CD14-positive monocyte (primary cell): ENCODE measurements around the gene IFFO2. TPM values are rescaled to one million over a fixed set of nuclear protein-coding genes. Genes with fewer than 3 reads are reported as not detected.

ENCODE experiments used
- DNase-seq, 3 donors: peaks; one replicate each; pipeline ENCODE4 v3.0.0-alpha.2; 2011 to 2022
- H2AFZ ChIP-seq: 2 replicates; pipeline ENCODE4 v1.6.0; 2012; ENCODE audit warnings: mild to moderate bottlenecking, low read depth, low read length, inconsistent platforms; ENCODE audit not compliant: insufficient read depth, poor library complexity, severe bottlenecking
- H3K27ac ChIP-seq, 2 donors: 1 replicate in 1 of 2; 2 replicates in 1 of 2; pipeline ENCODE4 v1.5.1; 2012 to 2013; ENCODE audit warnings: low read length in 2 of 2, control low read depth in 1 of 2, inconsistent platforms in 1 of 2, low read depth in 1 of 2, mild to moderate bottlenecking in 1 of 2
- H3K27me3 ChIP-seq, 2 donors: one replicate each; pipeline versions ENCODE4 v1.6.0 to v1.6.1; 2011 to 2013; ENCODE audit warnings: low read length in 2 of 2; ENCODE audit not compliant: control insufficient read depth in 2 of 2, insufficient read depth in 2 of 2
- H3K36me3 ChIP-seq, 2 donors: replicated peaks in 1 of 2; 1 replicate in 1 of 2; 2 replicates in 1 of 2; pipeline versions ENCODE4 v1.5.1 to v1.6.1; 2012 to 2013; ENCODE audit warnings: low read length in 2 of 2, control low read depth in 1 of 2, inconsistent platforms in 1 of 2, mild to moderate bottlenecking in 1 of 2; ENCODE audit not compliant: insufficient read depth in 2 of 2, control insufficient read depth in 1 of 2
- H3K4me1 ChIP-seq, 2 donors: 1 replicate in 1 of 2; 2 replicates in 1 of 2; pipeline versions ENCODE4 v1.5.1 to v1.6.1; 2012 to 2013; ENCODE audit warnings: low read length in 2 of 2, control low read depth in 1 of 2, inconsistent platforms in 1 of 2, mild to moderate bottlenecking in 1 of 2, moderate library complexity in 1 of 2; ENCODE audit not compliant: insufficient read depth in 2 of 2, control insufficient read depth in 1 of 2
- H3K4me2 ChIP-seq: replicated peaks from 2 replicates; pipeline ENCODE3; 2012; ENCODE audit warnings: low read length, moderate library complexity, mild to moderate bottlenecking; ENCODE audit not compliant: poor library complexity, severe bottlenecking; ENCODE audit errors: extremely low read depth
- H3K4me3 ChIP-seq, 3 experiments: fragments of 200-600 bp in 1 of 3; sonication (generic) in 1 of 3; replicated peaks in 1 of 3; 1 replicate in 2 of 3; 2 replicates in 1 of 3; pipeline ENCODE4 v1.5.1; 2011 to 2013; ENCODE audit warnings: low read length in 3 of 3, mild to moderate bottlenecking in 3 of 3, control low read depth in 2 of 3, low read depth in 2 of 3, inconsistent platforms in 1 of 3, moderate library complexity in 1 of 3
- H3K79me2 ChIP-seq: 2 replicates; pipeline ENCODE4 v1.6.0; 2012; ENCODE audit warnings: mild to moderate bottlenecking, control low read depth, inconsistent platforms, low read length, moderate library complexity; ENCODE audit not compliant: insufficient read depth
- H3K9ac ChIP-seq: 2 replicates; pipeline ENCODE4 v1.6.0; 2017; ENCODE audit warnings: low read length, mild to moderate bottlenecking; ENCODE audit not compliant: insufficient read depth, poor library complexity, severe bottlenecking
- H3K9me3 ChIP-seq, 2 donors: replicated peaks in 1 of 2; 1 replicate in 1 of 2; 2 replicates in 1 of 2; pipeline versions ENCODE4 v1.5.1 to v1.6.1; 2012 to 2013; ENCODE audit warnings: low read length in 2 of 2, control low read depth in 1 of 2; ENCODE audit not compliant: control insufficient read depth in 1 of 2, insufficient read depth in 1 of 2
- H4K20me1 ChIP-seq: 2 replicates; pipeline ENCODE4 v1.6.0; 2012; ENCODE audit warnings: mild to moderate bottlenecking, low read length, control low read depth, moderate library complexity; ENCODE audit not compliant: insufficient read depth
- H3K27ac Mint-ChIP-seq, 7 donors: one replicate each; pipeline ENCODE4 v1.8.0; 2020; ENCODE audit warnings: mild to moderate bottlenecking in 7 of 7, mixed read lengths in 7 of 7, moderate library complexity in 6 of 7, inconsistent platforms in 2 of 7
- H3K27me3 Mint-ChIP-seq, 3 donors: one replicate each; pipeline ENCODE4 v1.8.0; 2021 to 2022; ENCODE audit warnings: low read depth in 3 of 3, mild to moderate bottlenecking in 3 of 3, mixed read lengths in 3 of 3, moderate library complexity in 3 of 3, inconsistent platforms in 1 of 3
- H3K36me3 Mint-ChIP-seq, 2 donors: one replicate each; pipeline ENCODE4 v1.8.0; 2020; ENCODE audit warnings: mixed read lengths in 2 of 2, inconsistent platforms in 1 of 2, mild to moderate bottlenecking in 1 of 2
- H3K4me1 Mint-ChIP-seq: one replicate; pipeline ENCODE4 v1.8.0; 2020; ENCODE audit warnings: mild to moderate bottlenecking, mixed read lengths
- H3K4me3 Mint-ChIP-seq, 2 donors: one replicate each; pipeline ENCODE4 v1.8.0; 2020; ENCODE audit warnings: mild to moderate bottlenecking in 2 of 2, mixed read lengths in 2 of 2, moderate library complexity in 1 of 2
- H3K9me3 Mint-ChIP-seq, 7 donors: one replicate each; pipeline ENCODE4 v1.8.0; 2020 to 2022; ENCODE audit warnings: mixed read lengths in 7 of 7, mild to moderate bottlenecking in 6 of 7, moderate library complexity in 6 of 7, inconsistent platforms in 2 of 7
- CTCF ChIP-seq: fragments of 200-600 bp; IDR thresholded peaks from one replicate; pipeline ENCODE4 v1.8.0; 2022; ENCODE audit warnings: antibody characterized with exemption, mild to moderate bottlenecking
- WGBS: methylation state at CpG from one replicate; pipeline ENCODE4 v1.1.5; 2013; ENCODE audit warnings: missing lambda C conversion rate; ENCODE audit not compliant: insufficient coverage; 5-methylcytosine and 5-hydroxymethylcytosine counted together
- intact Hi-C, 2 donors: fragments of 100-400 bp; cut with micrococcal nuclease; formaldehyde crosslinking; loops; one replicate each; pipeline versions ENCODE4 v1.15.0 to v1.15.1; 2023
- polyA plus RNA-seq, 3 donors: library from polyadenylated mRNA; depleted of rRNA in 1 of 3; unstranded in 2 of 3; stranded (reverse) in 1 of 3; fragments of 300-500 nt in 2 of 3; fragments of >200 nt in 1 of 3; fragmentation: Illumina TruSeq in 2 of 3; gene quantifications; 1 replicate in 2 of 3; 2 replicates in 1 of 3; pipeline ENCODE4 v1.2.3, GENCODE V29; 2012 to 2021

Gene IFFO2
- polyA plus RNA-seq, 3 donors, result 0.78 to 17.5 (median 0.94) TPM

- H3K27ac Mint-ChIP-seq, result peak overlapping the region in 1 of 7 donors; percentile 46
These were observed 9.0 kb upstream of the IFFO2 start for GRCh38 chr1:18965206-18966173.

GRCh38 chr1:18963968-18964367 is 7.5 kb upstream of the IFFO2 start:
- H2AFZ ChIP-seq, result no peak overlapping the region
- no peaks in the 10 kb centered on the region for H3K79me2 ChIP-seq
- no peak overlapping the region for H3K9ac ChIP-seq
- peaks cover 6% of the 10 kb centered on the region for H3K4me1 Mint-ChIP-seq
- no peak overlapping the region for H3K27ac ChIP-seq
- H3K36me3 ChIP-seq, result no peaks in the 10 kb centered on the region
- peaks cover 0 to 10% of the 10 kb centered on the region in 2 donors for H3K27me3 ChIP-seq
- no peaks in the 10 kb centered on the region for H3K4me1 ChIP-seq
- H3K9me3 ChIP-seq, result no peaks in the 10 kb centered on the region
- peaks cover 0 to 1% (median 0%) of the 10 kb centered on the region in 7 donors for H3K9me3 Mint-ChIP-seq
- intact Hi-C loops, result no loop called here
- no CpG with 5 or more reads among the region's 4 CpGs for WGBS
- no peaks in the 10 kb centered on the region for H3K36me3 Mint-ChIP-seq
- no peak for DNase-seq
- no peaks in the 10 kb centered on the region for H4K20me1 ChIP-seq
- H3K4me3 Mint-ChIP-seq, result peak overlapping the region in 1 of 2 donors; percentile 0
- no peak overlapping the region for H3K27ac Mint-ChIP-seq
- TF ChIP-seq CTCF, result no peak
- H3K4me2 ChIP-seq, result no peak overlapping the region
- no peak overlapping the region for H3K4me3 ChIP-seq
- H3K27me3 Mint-ChIP-seq, result peaks cover 17 to 22% (median 21%) of the 10 kb centered on the region in 3 donors

More at GRCh38 chr1:18965206-18966173, 9.0 kb upstream of the IFFO2 start:
- 74% methylated on average over 14 of the region's 17 CpGs for WGBS
- Histone ChIP-seq H3K36me3 (no peaks in the 10 kb centered on the region), H4K20me1 (no peaks in the 10 kb centered on the region), H3K4me3 (no peak overlapping the region), H3K9ac (no peak overlapping the region), H2AFZ (no peak overlapping the region), H3K79me2 (no peaks in the 10 kb centered on the region), H3K4me2 (no peak overlapping the region), H3K27ac (no peak overlapping the region), H3K4me1 (no peaks in the 10 kb centered on the region), H3K9me3 (no peaks in the 10 kb centered on the region), H3K27me3 (peaks cover 0 to 1% of the 10 kb centered on the region in 2 donors)
- Mint-ChIP-seq H3K9me3 (no peaks in the 10 kb centered on the region), H3K4me3 (peak overlapping the region in 1 of 2 donors; percentile 14), H3K4me1 (peaks cover 4% of the 10 kb centered on the region), H3K27me3 (peaks cover 5 to 11% (median 11%) of the 10 kb centered on the region in 3 donors), H3K36me3 (no peaks in the 10 kb centered on the region)
- intact Hi-C loops, result no loop called here
- peak in 1 of 3 donors; percentile 57 for DNase-seq
- TF ChIP-seq CTCF, result no peak
